NK-92 treated with Interleukin-12 subunit alpha and Interleukin-12 subunit beta, amount 100 ng/mL, for 24 hours (cell line): Measurements from ENCODE around the gene ZBTB40.

Experiments
- DNase-seq: peaks from one replicate; lab custom pipeline; 2025; lab: John Stamatoyannopoulos, UW

The ZBTB40 gene

DNA sequence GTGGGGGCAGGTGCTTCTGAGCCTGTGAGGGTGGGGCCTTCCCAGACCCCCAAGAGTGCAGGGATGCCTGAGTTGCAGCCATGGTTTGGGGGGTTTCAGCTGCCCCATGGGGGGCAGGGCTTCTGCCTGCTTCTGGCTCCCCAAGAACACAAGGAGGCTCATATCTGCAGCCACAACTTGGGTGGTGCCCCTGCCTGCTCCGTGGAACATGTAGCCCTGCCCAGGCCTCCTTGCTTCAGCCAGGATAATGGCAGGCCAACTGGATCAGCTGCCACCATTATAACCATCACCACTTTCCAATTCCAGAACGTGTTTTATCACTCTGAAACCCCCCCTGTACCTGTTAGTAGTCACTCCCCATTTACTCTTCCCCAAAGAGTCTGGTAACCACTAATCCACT is 14.0 kb downstream of the ZBTB40 start:
- no peak for DNase-seq

GRCh38 chr1:22470227-22470626 is 18.6 kb downstream of the ZBTB40 start:
- no peak for DNase-seq

DNA sequence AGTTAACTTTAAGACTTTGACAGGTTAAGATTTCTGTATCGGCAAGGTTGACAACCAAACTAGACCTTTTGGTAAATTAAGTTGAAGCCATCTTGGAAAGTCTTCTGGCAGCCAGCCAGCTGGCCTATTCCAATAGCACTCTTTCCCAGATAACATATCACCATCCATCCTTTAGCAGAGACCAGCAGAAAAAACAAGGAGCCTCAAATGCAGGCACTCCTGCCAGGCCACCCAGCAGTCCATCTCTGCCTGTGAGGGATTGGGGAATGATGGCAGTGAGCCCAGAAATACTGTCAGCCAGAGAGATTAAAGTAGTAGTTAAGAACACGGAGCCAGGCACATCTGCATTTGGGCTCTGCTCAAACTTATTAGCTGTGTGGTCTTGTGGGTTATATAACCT is 19.4 kb downstream of the ZBTB40 start:
- no peak for DNase-seq

DNA sequence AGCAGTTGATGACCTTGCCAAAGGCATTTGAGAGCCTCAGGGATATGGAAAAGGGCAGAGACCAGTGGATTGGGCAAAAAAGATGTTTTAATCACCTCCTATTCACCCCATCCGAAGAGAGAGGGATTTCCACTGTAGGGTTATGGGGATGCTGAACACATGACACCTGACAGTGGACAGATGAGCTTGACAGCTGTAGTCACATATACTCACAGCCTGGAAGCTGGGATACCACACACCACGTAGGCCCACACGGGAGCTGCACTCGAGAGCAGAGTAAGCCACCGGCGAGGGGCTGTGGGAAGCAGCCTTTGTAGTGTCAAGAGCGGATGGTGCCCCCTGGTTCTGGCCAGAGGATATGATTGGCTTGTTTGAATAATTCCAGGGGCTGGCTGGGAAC is 20.0 kb downstream of the ZBTB40 start:
- DNase-seq: no peak

DNA sequence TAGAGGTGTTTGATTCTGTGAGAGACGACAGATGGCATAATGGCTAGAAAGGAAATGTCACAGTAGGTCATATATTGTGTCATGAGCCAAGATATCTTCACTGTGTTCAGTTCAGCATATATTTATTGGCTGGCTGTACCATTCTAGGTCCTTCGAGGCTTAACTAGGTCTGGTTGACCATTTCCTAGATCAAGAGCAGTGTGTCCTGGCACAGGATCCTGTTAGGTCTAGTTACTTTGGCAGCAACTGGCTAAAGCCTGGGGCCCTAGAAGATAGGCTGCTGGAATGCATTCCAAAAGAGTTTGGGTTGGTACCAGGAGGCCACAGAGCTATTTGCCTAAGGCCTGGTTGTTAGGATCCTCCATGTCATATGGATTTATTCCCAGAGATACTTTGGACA is 20.9 kb downstream of the ZBTB40 start:
- DNase-seq: no peak

GRCh38 chr1:22473952-22474351 is 22.3 kb downstream of the ZBTB40 start:
- DNase-seq: no peak

GRCh38 chr1:22476566-22476965 is 24.9 kb downstream of the ZBTB40 start:
- DNase-seq: no peak

DNA sequence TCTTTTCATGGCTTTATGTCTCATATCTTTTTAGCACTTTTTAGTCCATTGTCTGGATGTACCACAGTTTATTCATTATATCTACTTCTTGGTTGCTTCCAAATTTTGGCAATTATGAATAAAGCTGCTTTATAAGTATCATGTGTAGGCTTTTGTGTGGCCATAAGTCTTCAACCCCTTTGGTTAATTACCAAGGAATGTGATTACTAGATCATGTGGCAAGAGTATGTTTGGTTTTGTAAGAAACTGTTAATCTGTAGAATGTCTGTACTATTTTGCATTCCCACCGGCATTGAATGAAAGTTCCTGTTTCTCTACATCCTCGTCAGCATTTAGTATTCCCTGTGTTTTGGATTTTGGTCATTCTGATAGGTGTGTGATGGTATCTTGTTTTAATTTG is 31.5 kb downstream of the ZBTB40 start:
- DNase-seq: no peak

DNA sequence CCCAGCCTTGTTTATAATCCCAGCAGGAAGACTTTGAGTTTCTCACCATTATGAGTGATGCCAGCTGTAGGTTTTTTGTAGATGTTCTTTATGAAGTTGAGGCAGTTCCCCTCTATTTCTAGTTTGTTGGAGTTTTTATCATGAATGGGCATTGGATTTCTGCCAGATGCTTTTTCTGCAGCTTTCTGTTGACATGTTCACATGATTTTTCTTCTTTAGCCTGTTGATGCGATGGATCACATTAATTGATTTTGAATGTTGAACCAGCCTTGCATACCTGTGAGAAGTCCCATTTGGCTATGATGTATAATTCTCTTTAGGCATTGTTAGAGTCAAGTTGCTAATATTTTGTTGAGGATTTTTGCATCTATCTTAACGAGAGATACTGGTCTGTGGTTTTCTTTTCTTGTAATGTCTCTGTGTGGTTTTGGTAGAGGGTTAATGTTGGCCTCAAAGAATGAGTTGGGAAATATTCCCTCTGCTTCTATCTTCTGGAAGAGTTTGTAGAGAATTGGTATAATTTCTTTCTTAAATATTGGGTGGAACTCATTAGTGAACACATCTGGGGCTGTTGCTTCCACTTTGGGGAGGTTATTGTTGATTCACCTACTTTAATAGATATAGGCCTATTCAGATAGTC is 33.2 kb downstream of the ZBTB40 start:
- no peak for DNase-seq

DNA sequence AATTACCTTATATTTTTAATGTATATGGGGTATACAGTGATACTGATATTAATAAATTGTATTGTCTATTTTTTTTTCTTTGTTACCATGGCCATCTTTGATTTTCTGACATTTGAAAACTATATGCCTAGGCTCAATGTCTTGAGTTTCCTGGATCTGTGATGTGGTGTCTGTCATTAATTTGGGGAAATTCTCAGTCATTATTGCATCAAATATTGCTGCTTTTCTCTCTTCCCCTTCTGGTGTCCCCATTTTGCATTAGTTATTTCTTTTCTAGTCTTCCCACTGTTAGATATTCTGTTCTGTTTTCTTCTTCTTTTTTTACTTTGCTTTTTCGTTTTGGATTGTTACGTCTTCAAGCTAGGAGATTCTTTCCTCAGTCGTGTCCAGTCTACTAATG is 33.8 kb downstream of the ZBTB40 start:
- DNase-seq: no peak

GRCh38 chr1:22487781-22488180 is 36.1 kb downstream of the ZBTB40 start:
- no peak for DNase-seq

DNA sequence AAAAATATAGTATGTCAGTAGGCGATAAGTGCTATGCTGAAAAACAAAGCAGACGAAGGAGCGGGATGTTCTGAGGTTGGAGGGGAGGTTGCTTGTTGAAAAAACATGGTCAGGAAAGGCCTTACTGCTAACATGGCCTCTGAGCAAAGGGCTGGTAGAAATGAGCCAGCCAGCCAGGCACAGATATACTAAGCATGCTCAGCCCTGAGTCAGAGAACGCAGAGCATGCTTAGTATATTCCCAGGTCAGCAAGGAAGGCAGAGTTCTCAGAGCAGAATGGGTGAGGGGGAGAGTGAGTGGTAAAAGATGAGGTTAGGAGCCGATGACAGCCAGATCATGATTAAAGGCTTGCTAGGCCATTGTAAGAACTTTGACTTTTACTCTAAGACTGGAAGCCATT is 36.7 kb downstream of the ZBTB40 start:
- DNase-seq: no peak

- no peak for DNase-seq
Observed at GRCh38 chr1:22489278-22489677, 37.6 kb downstream of the ZBTB40 start.

GRCh38 chr1:22489823-22490222 is 38.2 kb downstream of the ZBTB40 start:
- DNase-seq: no peak

DNA sequence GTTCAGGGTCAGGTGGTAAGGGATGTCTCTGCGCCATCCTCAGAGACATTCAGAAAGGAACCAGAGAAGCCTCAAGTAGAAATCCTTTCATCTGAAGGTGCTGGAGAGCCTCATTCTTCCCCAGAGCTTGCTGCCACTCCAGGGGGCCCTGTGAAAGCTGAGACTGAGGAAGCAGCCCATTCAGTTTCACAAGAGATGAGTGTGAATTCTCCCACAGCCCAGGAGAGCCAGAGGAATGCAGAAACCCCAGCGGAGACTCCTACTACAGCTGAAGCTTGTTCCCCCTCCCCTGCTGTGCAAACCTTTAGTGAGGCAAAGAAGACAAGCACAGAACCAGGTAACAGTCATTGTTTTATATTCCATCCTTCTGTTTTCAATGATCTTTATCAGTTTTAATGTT is 38.7 kb downstream of the ZBTB40 start:
- no peak for DNase-seq

GRCh38 chr1:22491995-22492715 is 40.5 kb downstream of the ZBTB40 start:
- no peak for DNase-seq

DNA sequence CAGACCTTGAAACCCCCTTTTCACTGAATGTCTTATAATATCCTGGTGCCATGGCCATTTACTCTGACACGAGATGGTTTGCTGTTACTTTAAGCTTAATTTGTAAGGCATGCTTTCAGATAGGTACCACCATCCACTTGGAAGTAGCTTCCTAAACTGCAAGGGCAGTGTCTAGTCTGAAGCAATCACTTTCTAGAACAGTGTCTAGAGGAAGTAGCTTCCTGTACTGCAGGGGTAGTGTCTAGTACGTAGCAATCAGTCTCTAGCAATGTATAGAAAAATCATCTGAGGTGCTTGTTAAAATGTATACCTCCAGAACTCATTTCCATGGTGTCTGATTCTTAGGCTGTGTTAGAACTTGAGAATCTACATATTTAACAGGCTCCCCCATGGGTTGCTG is 42.5 kb downstream of the ZBTB40 start:
- no peak for DNase-seq

GRCh38 chr1:22494943-22495579 is 43.4 kb downstream of the ZBTB40 start:
- DNase-seq: no peak

DNA sequence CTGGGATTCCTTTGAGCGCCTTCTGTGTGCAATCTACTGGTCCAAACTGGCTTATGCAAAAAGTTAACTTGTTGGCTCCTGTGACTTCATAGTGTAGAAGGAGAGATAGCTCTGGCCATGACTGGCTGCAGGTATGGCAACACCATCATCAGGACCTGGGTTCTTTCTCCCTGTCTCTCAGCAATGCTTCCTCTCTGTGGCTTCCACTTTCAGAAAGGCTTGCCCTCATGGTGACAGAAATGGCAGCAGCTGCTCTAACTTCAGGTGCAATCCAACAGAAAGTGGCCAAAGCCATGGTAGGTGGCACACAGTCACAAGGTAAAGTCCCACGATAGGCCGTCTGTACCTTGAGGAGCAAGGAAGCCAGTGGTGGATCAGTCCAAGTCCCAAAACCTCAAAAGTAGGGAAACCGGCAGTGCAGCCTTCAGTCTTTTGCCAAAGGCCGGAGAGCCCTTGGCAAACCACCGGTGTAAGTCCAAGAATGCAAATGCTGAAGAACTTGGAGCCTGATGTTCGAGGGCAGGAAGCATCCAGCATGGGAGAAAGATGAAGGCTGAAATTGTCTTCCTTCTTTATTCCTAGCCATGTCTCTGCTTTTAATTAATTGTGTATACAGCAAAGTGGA is 45.0 kb downstream of the ZBTB40 start:
- DNase-seq: no peak

DNA sequence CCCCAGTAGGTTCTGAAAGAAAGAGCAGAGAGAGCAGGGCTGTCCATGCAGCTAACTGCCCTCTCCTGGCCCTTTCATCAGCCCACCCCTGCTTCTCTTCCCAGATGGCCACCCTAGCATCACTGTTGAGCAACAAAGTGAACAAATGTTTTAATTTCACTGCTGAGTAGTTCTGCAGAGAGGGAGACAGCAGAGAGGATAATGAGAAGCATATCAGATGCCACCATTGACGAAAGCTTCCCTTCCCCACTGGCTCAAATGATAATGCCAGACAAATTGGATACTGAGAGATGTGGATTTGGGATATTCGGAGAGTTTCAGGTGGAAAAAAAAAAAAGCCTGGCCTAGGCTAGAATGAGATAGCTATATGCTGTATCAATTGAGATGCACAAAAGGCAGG is 46.8 kb downstream of the ZBTB40 start:
- no peak for DNase-seq

- no peak for DNase-seq
Observed at GRCh38 chr1:22500058-22500457, 48.4 kb downstream of the ZBTB40 start.

- no peak for DNase-seq
Observed at GRCh38 chr1:22500471-22500870, 48.8 kb downstream of the ZBTB40 start.

DNA sequence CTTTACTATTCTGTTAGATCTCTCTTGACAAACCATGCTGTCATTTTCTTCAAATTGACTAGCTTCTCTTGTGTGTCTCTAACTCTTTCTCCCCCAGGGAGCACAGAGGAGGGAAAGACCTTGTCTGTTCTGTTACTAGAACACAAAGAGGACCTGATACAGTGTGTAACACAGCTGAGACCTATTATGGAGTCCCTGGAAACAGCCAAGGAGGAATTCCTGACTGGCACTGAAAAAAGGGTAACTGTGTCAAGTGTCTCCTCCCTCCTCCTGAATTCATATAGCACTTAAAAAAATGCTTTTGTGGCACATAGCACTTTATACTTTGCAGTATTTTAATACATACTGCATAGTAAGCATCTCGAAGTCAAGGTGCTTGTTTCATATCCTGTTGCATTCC is 50.6 kb downstream of the ZBTB40 start:
- no peak for DNase-seq
